CD4-positive, alpha-beta T cell treated with Interleukin-2 at 100 ng/mL for 4 hours (primary cell): ENCODE data around the gene NPAS1.

Experiments used
- DNase-seq: peaks from one replicate; pipeline ENCODE4 v3.0.0-alpha.2; 2020; ENCODE audit warnings: low spot score

Gene NPAS1

DNA sequence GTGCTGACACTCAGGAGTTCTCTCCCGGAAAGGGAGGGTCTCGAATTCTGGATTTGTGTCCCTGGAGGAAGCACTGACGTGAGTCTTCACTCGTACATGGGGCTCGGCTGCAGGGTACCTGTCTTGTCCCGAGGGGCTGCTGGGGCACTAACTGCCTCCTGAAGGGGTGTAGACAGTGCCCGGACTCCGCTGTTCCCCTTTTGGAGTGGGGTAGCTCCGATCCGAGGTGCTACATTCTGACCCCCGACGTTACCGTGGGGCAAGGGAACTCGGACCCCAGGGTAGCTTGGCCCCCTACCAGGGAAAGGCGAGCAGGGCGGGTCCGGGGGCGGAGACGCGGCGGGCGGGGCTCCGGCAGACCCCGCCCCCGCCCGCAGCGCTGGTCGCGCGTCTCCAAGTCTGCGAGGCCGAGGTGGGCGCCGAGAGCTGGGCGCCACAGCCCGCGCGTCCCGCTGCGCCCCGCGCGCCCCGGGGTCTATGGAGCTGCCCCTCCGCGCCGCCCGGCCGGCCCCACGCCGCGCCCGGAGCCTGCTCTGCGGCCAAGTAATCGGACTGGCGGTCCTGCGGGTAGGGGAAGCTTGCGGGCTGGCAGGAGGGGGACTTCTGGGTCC, at the start of gene NPAS1:
TSS of gene NPAS1 (plus strand) at position 407 of the 611 bp plus-strand sequence. CDS start 1,211 bp downstream, outside the sequence.
- no peak for DNase-seq

DNA sequence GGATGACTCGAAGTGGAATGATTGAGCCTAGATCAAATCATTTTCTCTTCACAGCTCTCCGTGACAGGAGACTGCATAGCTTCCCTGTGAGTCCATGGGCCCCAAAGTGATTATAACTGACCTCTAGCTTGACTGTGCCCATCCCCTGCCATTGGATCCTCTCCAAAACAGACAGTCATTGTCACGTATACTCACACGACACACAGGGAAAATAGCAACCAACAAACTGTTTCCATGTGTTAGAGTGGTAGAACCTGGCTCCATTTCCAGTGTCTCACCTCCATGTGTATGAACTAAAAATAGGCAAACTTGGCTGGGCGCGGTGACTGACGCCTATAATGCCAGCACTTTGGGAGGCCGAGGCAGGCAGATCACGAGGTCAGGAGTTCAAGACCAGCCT, 48.8 kb upstream of the NPAS1 start:
- no peak for DNase-seq

GRCh38 chr19:46972311-46972710, 47.3 kb upstream of the NPAS1 start:
- DNase-seq: no peak

- DNase-seq: no peak
These were observed 45.5 kb upstream of the NPAS1 start for GRCh38 chr19:46974181-46974580.

- no peak for DNase-seq
These were observed 44.4 kb upstream of the NPAS1 start for GRCh38 chr19:46975011-46975924.

- no peak for DNase-seq
These were observed 43.5 kb upstream of the NPAS1 start for GRCh38 chr19:46975925-46976782.

DNA sequence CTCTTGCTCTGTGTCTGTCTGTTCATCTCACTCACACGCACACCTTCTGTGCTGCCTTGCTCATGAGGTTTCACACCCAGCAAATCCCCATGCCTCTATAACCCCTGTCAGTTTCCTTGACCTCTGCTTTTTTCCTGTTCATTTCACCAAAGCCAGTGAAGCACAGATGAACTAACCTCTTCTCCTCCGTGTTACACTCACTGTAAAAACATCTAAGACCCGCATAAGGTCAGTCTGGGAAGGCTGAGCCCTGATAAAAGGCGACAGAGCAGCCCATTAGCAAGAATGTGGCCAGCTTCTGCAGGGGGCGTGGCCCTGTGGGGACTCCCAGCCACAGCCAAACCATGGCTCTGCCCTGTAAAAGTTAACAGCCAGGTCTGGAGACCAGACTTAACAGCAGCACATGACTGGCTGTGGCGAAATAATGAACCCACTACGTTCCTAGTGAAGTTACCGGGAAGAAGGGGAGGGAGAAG, 42.8 kb upstream of the NPAS1 start:
- DNase-seq: no peak

- no peak for DNase-seq
These were observed 42.1 kb upstream of the NPAS1 start for GRCh38 chr19:46977548-46977947.

DNA sequence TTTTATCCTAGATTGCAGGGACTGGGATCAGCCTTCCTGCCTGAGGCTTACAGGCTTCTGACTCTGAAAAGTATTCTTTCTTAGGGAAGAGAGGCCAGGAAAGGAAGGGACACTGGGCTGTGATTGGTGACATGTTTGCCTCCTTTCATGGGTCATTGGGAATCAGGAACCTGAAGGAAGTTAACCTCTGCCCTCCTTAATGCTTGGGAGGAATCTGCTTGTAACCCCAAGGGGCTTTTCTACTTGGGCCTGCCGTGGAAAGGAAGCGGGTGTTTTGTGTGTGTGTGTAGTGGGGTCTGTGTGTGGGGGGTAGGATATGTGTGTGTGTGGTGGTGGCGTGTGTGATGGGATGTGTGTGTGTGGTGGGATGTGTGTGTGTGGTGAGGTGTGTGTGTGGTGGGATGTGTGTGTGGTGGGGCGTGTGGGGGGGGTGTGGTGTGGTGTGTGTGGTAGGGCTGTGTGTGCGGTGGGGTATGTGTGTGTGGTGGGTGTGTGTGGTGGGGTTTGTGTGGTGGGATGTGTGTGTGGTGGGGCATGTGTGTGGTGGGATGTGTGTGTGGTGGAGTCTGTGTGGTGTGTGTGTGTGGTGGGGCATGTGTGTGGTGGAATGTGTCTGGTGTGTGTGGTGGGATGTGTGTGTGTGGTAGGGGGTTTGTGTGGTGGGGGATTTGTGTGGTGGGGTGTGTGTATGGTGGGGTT, 41.3 kb upstream of the NPAS1 start:
- peak; percentile 24 for DNase-seq

- DNase-seq: no peak
These were observed 40.2 kb upstream of the NPAS1 start for GRCh38 chr19:46979126-46980105.

DNA sequence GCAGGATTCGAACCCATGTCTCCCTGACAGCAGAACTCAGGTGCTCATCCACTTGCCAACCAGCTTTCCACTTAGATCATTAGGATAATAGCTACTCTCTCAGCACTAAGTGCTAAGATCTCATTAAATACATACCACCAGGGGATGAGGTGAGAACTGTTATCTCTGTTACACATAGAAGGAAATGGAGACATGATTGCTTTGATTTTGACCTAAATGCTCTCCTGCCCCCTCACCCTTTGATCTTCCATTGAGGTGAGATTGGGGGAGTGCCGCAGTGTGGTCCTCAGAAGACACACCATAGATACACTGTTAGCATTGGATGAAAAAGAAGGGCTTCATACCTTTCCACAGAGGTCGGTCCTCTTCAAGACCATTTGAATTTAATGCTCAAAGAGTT, 38.9 kb upstream of the NPAS1 start:
- no peak for DNase-seq

DNA sequence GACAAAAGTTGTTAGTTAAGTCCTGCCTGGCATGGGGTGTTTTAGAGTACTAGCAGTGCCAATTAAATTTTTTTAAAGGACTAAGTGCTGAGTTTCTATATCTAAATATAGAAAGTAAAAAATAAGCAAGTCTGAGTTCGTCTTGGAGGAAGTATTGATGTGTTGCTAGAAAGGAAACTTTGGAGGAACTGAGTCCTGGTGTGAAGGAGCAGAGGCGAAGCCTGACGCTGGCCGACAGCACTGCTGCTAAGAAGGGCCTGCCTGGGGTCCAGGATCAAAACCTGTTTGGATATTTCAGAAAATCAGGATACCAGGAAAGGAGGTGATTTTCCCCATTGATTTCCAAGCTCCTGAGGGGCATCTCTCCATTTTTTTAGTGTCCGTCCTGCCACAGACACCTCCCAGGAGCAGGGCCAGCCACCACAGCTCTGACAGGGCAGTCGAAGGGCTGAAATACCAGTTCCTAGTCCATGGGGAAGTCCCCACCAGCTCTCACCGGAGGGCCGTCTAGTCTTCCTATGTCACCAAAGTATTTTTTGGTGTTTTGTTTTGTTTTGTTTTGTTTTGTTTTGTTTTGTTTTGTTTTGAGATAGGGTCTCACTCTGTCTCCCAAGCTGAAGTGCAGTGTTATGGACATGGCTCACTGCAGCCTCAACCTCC, 38.2 kb upstream of the NPAS1 start:
- DNase-seq: no peak

GRCh38 chr19:46983097-46983496, 36.5 kb upstream of the NPAS1 start:
- no peak for DNase-seq

GRCh38 chr19:46984077-46985010, 35.3 kb upstream of the NPAS1 start:
- DNase-seq: no peak

DNA sequence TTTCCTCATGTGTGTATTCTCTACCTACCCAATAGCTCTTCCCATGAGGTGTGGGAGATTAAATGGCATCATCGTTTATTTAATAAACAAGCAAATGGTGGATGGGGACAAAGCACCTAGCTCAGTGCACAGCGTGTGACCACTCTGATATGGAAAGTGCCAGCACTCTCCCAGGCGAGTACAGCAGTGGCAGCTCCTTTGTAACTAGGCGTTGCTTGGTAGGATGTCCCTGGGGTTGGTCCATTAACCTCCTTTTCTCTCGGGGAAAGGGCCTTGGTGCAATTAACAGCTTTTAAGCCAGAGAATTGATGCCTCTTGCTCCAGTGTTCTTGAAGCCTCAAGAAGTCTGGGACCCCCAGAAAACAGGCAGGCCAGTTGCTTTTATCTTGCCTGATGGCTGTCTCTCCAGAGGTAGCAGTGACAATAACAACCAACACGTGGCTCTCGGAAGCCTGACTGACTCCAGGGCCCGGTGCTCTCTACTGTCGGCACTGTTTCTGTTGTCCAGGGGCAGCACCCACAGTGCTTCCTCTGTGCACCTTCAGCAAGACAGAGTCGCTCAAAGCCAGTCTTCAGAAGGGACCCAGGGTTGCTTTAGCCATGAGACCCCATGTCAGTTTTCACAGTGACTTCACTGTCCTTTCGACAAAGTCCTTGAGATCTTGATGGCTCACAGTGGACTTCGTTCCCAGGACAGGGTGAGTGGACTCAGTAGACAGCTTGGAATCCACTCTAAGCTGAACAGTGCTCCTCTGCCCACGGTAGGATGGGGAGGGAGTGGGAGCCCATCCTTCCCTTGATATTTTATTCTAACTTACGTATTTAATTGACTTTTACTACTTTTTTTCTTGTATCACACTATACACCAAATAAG, 33.9 kb upstream of the NPAS1 start:
- DNase-seq: no peak

GRCh38 chr19:46988614-46989230, 30.9 kb upstream of the NPAS1 start:
- DNase-seq: no peak

- peak; percentile 73 for DNase-seq
These were observed 28.5 kb upstream of the NPAS1 start for GRCh38 chr19:46990991-46991676.
